HG03442 (cell line): ENCODE measurements around the gene ATG16L2.
A peak's percentile ranks its signal among the peaks of the same experiment; 100 is the strongest.
"Not testable (repeated sequence)": the region's sequence is repeated elsewhere in the genome, so short reads cannot be mapped to it uniquely, and the experiment has no call there.

ENCODE experiments used
- ATAC-seq: cut with Tn5 transposase; IDR thresholded peaks from one replicate; pipeline ENCODE4 v1.9.1; 2021; ENCODE audit warnings: mild to moderate bottlenecking, moderate library complexity; ENCODE audit not compliant: unreplicated experiment

ATG16L2 gene

GRCh38 chr11:72793425-72794367 lies 20.5 kb upstream of the ATG16L2 start, which contains the start of gene STARD10:
Gene STARD10, minus strand, starts transcription at chr11:72794047. Its CDS starts 12,866 bp downstream, at chr11:72781181.
- ATAC-seq = peak; percentile 84

- no peak for ATAC-seq
These were observed 15.8 kb upstream of the ATG16L2 start for GRCh38 chr11:72798361-72798760.

GRCh38 chr11:72799441-72799840 lies 14.8 kb upstream of the ATG16L2 start:
- no peak for ATAC-seq

- ATAC-seq = no peak
These were observed 11.4 kb upstream of the ATG16L2 start for GRCh38 chr11:72802822-72803221.

- ATAC-seq = no peak
These were observed 9.0 kb upstream of the ATG16L2 start for GRCh38 chr11:72805216-72805615.

- not testable (repeated sequence) for ATAC-seq
These were observed 7.8 kb upstream of the ATG16L2 start for GRCh38 chr11:72806378-72806777.

- ATAC-seq = no peak
These were observed 7.1 kb upstream of the ATG16L2 start for GRCh38 chr11:72807021-72807693.

GRCh38 chr11:72807792-72808191 lies 6.4 kb upstream of the ATG16L2 start:
- no peak for ATAC-seq

GRCh38 chr11:72808331-72808798 lies 5.8 kb upstream of the ATG16L2 start:
- ATAC-seq = no peak

GRCh38 chr11:72811686-72812085 lies 2.5 kb upstream of the ATG16L2 start:
- not testable (repeated sequence) for ATAC-seq

GRCh38 chr11:72812604-72812966 lies 1.6 kb upstream of the ATG16L2 start:
- ATAC-seq = no peak

GRCh38 chr11:72812967-72813739 lies 1.1 kb upstream of the ATG16L2 start:
- ATAC-seq = peak; percentile 27

- ATAC-seq = peak; percentile 32
These were observed 398 bp upstream of the ATG16L2 start for GRCh38 chr11:72813740-72814285.

- ATAC-seq = no peak
These were observed 953 bp downstream of the ATG16L2 start for GRCh38 chr11:72815110-72815618.

GRCh38 chr11:72816404-72816990 lies 2.3 kb downstream of the ATG16L2 start:
- no peak for ATAC-seq

GRCh38 chr11:72817966-72818365 lies 3.8 kb downstream of the ATG16L2 start:
- ATAC-seq = no peak

GRCh38 chr11:72818971-72819370 lies 4.8 kb downstream of the ATG16L2 start:
- ATAC-seq = no peak

- ATAC-seq = no peak
These were observed 6.4 kb downstream of the ATG16L2 start for GRCh38 chr11:72820439-72821139.

- ATAC-seq = no peak
These were observed 7.2 kb downstream of the ATG16L2 start for GRCh38 chr11:72821221-72821919.
